ENCODE measurements around the gene ASTL.

DNA sequence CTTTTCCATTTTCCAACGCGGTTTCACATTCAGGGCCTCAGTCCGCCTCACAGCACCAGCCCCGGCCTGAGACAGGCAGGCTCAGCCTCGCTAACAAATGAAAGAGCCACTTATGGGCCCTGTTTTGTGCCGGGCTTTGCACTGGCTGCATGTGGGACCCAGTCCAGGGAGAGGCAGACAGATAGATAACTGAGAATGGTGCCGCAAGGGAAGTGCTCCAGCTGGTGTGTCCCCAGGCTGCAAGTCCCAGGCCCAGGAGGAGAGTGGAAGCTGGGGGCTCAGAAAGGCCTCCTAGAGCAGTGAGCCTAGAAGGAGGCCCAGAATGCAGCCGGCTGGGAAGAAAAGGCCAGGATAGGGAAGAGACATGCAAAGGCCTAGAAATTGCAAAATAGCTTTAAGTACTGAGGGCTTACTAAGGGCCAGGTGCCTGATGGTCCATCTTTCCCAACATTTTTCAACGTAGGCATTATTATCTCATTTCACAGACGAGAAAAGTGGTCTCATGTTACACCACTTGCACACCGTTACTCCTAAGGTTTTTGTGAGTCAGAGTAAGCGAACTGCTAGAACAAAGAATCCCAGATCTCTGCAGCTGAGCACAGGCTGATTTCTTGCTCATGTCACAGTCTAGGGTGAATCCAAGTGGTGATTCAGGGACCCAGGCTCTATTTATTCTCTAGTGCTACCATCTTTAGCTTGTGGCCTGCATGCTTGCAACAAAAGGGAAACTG lies 47.9 kb downstream of the ASTL start:
- TF ChIP-seq, protein P1, sequence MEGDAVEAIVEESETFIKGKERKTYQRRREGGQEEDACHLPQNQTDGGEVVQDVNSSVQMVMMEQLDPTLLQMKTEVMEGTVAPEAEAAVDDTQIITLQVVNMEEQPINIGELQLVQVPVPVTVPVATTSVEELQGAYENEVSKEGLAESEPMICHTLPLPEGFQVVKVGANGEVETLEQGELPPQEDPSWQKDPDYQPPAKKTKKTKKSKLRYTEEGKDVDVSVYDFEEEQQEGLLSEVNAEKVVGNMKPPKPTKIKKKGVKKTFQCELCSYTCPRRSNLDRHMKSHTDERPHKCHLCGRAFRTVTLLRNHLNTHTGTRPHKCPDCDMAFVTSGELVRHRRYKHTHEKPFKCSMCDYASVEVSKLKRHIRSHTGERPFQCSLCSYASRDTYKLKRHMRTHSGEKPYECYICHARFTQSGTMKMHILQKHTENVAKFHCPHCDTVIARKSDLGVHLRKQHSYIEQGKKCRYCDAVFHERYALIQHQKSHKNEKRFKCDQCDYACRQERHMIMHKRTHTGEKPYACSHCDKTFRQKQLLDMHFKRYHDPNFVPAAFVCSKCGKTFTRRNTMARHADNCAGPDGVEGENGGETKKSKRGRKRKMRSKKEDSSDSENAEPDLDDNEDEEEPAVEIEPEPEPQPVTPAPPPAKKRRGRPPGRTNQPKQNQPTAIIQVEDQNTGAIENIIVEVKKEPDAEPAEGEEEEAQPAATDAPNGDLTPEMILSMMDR (IDR thresholded peaks at IDR 0.05; ENCODE audit: borderline replicate concordance, extremely low read depth, low read length, poor library complexity, severe bottlenecking) = no peak
- TF ChIP-seq EZH2 (IDR thresholded peaks at IDR 0.05; ENCODE audit: borderline replicate concordance, low read depth, low read length, severe bottlenecking) = no peak

All from DND-41 (cell line).